Epidermal melanocyte (primary cell): ENCODE results near the gene CD40.
A peak's percentile ranks its signal among the peaks of the same experiment; 100 is the strongest.
"Not testable (repeated sequence)": the region's sequence is repeated elsewhere in the genome, so short reads cannot be mapped to it uniquely, and the experiment has no call there.

ENCODE experiments used
- DNase-seq: peaks from one replicate; pipeline ENCODE4 v3.0.0; 2011; ENCODE audit warnings: low spot score; ENCODE audit not compliant: insufficient read length

The CD40 gene

DNA sequence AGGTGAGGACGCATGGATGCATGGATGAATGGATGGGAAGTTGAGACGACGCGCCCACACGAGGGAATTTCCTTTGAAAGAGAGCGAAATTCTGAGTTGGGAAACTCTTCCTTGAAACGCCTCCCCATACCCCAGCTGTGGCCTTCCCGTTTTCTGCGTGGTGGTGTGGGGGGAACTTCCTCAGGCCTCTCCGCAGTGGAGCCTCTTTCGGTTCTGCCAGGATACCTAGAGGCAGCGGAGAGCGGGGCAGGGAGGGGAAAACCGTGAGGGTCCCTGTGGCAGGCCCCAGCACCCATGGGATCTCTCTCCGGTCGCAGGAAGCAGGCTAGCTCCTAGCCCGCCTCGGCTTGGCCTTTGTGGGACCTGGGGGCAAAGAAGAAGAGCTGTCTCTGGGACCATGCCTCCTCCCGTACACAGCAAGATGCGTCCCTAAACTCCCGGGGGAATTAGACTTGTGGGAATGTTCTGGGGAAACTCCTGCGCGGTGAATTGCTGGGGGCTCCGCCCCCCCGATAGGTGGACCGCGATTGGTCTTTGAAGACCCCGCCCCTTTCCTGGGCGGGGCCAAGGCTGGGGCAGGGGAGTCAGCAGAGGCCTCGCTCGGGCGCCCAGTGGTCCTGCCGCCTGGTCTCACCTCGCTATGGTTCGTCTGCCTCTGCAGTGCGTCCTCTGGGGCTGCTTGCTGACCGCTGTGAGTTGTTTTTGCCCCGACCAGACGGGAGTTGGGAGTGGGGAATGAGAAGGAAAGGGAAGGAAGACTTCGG lies at the start of gene CD40:
CD40 (plus strand) TSS at position 611 of the 764 bp plus-strand sequence; CDS start at position 641, 30 bp downstream.
- peak; percentile 82 for DNase-seq

DNA sequence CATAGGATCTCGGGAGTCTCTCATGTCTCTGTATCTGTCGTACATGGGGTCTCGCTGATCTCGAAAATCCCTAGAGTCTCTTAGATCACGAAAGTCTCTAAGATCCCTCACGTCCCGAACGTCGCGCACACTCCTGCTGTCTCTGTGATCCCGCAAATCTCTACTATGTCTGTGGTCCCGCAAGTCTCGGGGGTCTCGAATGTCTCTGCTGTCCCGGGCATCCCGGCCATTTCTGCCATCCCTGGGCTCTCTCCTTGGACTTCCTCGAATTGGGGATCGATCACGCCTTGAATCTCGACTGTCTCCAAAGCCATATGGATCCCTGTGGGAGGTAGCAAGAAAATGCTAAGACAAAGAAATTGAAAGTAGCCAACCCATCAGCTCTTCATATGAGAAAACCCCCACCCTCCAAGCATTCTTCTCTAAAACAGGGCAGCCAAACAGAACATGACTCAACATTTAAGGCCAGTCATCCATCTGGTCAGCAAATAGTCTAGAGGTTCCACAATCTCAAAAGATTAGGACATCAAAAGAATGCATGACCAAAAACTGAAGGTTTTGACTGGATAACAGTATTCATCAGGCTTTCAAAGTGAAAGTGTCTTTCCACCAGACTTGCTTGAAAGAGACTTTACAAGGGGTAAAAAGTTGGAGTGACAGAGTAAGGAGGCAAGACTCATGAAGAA lies 47.8 kb upstream of the CD40 start:
- no peak for DNase-seq

DNA sequence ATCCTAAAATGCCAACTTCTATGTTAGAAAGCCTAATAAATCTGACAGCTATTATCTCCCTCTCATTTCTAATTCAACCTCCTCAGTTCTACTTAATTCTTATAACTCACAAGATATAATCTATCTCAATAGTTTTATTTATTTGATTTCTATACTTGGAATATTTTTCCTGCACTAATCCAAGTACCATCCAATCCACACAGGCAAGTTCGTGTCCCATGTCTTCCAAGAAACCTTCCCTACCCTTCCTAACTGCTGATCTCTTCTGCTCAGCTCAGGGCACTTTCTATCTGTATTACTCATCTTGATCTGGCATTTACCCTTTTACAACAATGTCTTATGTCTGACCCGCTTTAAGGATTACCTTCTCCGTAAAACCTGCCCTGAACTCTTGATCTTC lies 46.5 kb upstream of the CD40 start:
- no peak for DNase-seq

DNA sequence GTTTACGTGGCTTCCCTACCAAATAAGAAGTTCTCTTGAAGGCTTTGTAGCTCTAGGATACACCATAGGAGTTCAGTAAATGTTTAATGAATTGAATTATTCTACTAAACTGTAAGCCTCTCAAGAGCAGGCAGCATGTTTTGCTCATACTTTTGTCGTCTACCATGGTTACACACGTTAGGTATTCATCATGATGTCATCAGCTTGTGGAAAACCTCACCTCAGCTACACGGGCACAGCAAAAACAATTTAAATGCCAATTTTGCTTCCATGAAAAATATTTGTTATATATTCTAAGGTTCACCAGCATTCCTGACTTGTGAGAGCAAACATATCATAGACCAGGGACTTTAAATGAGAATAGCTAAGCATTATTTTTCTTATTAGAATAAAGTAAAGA lies 45.1 kb upstream of the CD40 start:
- DNase-seq: no peak

DNA sequence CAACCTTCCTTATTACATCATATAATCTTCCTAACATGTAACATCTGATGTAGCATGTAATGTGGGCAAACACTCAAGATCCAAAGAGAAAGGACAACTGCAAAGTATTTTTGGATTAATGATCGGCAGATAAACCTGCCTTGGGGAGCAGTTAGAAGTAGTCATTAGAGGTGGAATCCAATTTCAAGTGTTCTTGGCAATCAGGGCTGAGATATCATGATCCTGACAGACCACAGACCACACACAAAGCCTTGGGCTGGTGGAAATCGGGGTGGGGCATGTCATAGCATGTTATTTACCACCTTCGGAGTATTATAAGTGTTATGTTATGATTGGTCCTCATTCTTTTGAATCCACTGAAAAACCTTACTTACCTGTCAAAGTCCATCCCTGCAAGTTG lies 44.7 kb upstream of the CD40 start:
- DNase-seq: no peak

DNA sequence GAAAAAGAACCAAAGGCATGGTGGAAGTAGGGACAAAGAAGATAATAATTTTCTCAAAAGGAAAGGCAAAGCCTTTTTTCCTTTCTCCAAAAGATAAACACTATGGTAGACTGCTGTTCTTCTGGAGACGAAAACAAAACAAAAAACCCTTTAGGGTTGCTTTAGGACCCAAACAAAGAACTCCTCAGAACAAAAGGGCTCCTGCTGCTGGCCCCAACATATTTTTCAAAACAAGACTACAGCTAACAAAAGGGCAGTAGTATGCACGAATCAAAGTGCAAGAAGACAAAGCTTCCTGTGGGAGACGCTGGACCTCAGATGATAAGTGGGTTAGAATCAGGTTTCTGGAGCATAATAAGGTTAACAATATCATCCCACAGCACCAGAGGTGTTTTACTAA lies 44.1 kb upstream of the CD40 start:
- DNase-seq: no peak

DNA sequence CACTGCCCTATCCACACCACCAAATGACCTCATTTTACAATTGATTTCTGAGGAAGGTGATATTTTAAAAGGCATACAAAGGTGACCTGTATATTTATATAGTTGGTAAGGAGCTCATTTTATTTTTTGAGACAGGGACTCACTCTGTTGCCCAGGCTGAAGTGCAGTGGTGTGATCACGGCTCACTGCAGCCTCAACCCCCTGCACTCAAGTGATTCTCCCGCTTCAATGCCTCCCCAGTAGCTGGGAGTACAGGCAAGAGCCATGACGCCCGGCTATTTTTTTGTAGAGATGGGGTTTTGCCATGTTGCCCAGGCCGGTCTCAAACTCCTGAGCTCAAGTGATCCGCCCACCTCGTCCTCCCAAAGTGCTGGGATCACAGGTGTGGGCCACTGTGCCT lies 41.3 kb upstream of the CD40 start:
- DNase-seq: no peak

DNA sequence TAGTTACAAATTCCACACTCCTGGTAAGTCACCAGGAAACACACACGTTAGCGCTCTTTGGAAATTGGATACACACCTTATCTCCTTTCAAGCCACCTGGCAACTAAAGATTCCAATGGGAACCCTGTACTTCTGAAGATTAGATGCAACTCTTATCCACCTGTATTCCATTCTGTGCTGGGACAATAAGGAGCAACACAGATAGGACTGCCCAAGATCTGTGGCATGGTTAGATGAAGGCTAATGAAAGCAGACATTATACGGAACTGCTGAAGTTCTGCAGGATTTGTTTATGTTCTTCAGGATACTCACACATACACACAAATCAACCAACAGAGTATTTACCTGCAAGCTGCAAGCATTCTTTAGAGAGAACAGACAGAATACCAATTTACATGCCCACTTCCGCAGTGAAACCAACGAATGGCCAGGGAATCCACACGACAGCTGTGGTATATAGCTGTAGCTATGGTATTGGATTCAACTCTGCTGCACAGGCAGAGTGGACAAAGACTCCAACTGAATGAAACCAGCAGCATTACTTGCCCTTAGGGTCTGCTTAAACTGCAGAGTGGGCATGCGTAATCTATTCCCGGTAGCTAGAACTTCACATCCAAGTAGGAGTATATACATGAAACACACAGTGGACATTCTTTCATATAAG lies 40.3 kb upstream of the CD40 start:
- DNase-seq: no peak

DNA sequence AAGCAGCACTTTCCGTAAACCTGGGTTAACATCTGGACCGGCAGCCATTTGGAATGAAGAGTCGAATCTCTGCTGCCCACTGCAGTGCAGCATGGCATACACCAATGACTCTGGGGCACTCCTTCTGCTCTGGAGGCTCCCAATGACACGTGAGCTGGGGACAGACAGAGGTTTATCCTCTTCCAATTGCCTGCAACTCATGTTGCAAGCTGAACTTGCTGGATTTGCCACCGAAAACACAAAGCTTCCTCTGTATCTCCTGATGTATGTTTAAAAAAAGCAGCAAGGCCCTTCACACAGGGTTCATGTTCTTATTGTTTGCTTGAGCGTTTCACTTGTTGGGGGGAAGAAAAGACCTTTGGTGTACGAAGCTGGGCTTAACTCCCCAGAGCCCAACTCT lies 39.2 kb upstream of the CD40 start:
- no peak for DNase-seq

DNA sequence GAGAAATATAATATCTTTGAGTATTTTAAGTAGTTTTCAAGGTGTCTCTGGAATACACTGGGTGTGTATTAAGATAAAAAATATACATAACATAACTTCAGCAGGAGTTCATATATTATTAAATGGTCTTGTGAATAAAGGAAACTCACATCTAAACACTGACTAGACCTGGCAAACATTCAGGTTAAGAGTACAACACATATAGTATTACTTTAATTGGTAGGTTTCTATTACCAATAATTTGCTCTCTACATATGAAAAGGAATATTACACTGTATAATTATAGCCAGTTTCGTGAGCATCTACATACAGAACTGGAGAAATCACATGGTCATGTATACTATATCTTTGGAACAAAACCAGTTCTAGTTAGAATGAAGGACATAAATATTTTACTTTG lies 37.0 kb upstream of the CD40 start:
- DNase-seq: no peak

DNA sequence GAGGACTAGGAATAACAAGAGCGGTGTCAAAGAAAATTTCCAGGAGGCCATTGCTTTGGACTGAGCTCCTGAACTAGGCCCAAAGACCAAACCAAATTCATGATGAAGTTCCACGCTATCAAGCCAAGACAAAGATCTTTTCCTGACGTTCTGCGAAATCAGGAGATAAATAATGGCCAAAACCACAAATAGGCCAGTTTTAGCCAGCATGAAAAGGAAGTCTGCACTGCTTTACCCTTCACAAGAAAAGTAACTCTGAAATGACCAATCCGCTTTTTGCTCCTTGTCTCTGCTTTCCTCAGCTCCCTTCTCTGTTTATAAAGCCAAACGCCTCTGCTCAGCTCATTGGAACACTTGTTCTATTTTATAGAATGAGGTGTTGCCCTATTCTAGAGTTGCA lies 35.0 kb upstream of the CD40 start:
- no peak for DNase-seq

DNA sequence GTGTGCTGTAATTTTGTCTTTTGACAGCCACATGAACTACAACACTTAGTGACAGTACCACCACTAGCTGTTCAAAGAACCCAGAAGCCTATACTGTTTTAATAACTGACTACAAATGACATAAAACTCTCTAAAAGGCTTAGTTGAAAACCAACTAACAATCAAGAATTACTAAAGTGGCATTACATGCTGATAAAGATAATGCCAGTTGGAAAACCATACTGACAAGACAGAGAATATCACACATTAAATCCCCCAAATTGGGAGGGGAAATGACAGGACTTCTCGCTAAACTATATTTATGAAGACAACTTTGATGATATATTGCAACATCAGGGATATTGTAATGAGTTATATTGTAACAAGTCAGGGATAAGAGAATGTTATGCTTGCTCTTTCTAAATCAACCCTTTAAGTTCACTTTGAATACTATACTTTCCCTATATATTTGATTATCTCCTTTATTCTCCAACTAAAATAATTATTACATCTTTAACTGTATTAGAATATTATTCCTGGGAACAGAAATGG lies 34.5 kb upstream of the CD40 start:
- no peak for DNase-seq

DNA sequence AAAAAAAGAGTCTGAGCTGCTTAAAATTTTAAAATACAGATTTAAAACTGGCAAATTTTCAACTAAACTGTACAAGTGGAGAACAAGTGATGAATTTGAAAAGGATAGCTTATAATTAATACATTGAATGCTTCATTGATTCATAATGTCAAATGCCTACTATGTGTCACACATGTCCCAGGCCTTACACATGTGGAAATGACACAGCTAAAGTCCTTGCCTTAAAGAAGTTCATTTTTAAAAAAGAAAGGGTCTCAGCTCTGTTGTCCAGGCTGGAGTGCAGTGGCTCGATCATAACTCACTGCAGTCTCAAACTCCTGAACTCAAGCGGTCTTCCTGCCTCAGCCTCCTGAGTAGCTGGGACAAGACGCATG lies 33.3 kb upstream of the CD40 start:
- DNase-seq: no peak

DNA sequence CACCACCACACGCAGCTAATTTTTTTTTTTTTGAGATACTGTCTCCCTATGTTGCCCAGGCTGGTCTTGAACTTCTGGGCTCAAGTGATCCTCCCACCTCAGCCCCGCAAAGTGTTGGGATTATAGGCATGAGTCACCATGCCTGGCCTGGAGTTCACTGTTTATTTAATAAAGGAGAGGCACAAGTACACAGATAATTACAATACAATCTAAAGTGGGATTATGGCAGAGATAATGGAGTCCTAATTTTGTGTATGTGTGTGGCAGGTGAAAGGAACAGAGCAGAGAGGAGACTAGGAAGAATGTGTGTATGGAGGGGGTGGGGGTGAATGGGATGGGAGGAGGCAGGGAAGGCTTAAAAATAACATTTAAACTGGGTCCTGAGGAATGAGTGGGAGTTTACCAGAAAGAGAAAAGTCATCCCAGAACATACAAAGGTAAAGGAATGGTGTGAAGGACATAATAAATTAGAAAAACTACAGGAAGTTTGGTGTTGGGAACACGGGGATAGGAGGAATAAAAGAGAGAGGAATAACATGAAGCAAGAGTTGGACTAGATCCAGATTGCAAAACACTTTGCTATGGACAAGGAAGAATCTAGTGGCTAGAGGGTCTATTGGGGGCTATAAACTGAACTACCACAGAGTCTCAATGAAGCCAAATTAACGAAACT lies 32.8 kb upstream of the CD40 start:
- no peak for DNase-seq

DNA sequence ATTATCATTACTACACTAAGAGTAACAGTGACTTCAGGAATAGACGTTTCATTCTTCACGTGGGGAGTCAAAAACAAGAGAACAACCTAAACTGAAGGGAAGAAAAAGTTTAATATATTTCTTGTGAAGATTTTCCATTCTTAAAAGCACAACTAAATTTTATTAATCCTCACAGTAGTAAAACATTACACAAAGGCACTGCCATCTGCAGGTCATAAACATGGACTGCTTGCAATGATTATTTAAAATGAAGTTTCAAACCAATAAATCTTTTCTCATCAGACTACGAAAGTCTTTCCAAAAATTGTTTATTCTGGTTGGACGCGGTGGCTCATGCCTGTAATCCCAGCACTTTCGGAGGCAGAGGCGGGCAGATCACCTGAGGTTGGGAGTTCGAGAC lies 31.0 kb upstream of the CD40 start:
- DNase-seq: no peak

DNA sequence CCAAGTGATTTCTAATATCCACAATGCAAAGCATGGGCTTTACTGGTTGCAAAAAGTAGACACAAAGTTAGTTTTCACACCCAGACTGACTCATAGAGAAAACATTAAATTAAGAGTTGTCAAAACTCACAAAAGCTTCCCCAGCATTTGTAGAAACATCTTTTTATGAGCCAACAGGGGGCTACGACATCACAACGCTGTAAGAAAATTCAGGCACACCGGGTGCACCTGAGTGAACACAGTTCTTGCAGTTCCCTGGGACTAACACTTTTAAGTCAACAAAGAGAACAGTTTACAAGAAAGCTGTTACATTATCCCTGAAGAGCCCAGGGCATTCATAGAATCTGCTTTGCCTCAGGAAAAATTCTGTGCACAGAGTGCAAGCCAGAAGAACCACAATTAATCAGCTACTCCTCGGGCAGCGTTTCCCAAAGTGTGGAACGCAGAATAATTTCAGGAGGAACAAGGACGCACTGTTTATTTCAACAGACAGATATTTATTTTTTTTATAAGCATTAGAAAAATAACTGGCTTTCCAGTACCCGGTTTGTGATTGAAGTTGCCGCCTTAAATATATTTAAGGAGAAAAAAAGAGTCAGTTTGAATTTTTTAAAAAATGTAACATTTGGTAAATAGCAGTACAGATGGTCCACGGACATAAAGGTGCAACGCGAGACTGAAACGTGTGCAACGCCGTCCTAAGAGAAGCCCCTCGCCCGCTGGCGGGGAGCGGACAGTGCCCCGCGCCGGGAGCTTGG lies 29.5 kb upstream of the CD40 start:
- peak; percentile 63 for DNase-seq

DNA sequence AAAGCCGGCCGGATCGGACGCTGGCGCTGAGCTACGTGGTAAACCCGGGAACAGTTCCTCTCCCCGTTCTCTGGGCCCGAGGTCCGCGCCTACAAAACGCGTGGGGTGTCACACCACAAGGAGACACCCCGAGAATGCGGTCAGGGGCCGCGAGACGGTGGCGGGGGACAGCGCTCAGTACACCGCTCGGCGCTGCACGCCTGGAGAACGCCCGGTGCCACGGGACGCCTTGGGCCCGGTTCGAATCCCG lies 29.0 kb upstream of the CD40 start:
- DNase-seq: no peak

DNA sequence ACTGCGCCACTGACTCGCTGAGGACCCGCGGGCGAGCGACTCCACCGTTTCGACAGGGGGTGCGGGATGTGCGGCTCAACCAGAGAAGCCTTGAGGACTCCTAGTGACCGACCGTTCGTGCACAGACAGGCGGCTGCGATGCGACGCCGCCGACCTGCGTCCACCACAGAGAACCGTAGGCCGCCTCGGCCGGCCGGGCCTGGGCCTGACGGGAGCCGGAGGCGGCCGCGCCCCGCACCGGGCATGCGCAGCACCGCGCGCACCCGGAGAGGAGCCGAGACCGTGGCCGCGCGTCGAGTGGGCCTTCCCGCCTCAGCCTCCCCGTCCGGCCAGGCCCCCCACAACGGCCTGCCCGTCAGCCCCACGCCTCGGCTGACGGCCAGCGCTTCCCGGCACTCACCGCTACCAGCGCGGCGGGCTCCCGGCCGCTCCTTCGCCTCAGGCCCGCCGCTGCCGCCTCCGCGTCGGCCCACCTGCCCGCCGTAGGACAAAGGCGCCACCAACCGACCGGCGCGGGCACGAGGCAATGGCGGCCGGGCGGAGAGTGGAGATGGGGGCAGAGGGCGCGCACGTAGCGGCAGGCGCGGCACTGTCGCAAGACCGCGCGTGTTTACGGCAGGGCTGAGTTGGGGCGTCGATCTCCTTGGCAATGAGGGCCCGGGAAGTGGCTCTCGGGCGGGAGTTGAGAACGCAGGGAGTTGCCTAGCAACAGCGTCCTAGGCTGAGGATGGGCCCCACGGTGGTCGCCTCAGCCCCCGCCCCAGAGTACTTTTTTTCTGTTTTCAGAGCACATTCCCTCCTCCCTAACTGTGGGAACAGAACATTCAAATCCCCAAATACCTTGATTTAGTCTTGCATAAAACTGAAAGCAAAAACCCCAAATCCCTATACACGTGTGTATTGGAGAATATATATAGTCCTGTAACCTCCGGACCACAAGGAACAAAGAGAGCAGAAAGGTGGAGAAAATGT lies 28.4 kb upstream of the CD40 start, which contains the start of gene NCOA5:
NCOA5 (minus strand) TSS at position 546 of the 972 bp plus-strand sequence. CDS start 10,538 bp downstream, outside the sequence.
- DNase-seq: peak; percentile 99

DNA sequence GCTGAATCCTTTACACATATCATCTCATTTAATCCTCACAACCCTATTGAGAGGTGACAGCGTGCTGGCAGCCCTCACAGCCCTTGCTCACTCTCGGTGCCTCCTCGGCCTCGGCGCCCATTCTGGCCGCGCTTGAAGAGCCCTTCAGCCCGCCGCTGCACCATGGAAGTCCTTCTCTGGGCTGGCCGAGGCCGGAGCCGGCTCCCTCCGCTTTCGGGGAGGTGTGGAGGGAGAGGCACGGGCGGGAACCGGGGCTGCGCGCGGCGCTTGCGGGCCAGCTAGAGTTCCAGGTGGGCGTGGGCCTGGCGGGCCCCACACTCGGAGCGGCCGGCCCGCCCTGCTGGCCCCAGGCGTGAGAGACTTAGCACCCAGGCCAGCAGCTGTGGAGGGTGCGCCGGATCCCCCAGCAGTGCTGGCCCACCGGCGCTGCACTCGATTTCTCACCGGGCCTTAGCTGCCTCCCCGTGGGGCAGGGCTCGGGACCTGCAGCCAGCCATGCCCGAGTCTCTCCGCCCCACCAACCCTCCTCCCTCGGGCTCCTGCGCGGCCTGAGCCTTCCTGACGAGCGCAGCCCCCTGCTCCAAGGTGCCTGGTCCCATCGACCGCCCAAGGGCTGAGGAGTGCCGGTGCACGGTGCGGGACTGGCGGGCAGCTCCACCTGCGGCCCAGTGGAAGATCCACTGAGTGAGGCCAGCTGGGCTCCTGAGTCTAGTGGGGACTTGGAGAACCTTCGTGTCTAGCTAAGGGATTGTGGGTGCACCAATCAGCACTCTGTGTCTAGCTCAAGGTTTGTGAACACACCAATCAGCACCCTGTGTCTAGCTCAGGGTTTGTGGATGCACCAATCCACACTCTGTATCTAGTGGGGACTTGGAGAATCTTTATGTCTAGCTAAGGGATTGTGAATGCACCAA lies 26.2 kb upstream of the CD40 start:
- DNase-seq: not testable (repeated sequence)
